ENCODE results near the gene CFAP45.

DNA sequence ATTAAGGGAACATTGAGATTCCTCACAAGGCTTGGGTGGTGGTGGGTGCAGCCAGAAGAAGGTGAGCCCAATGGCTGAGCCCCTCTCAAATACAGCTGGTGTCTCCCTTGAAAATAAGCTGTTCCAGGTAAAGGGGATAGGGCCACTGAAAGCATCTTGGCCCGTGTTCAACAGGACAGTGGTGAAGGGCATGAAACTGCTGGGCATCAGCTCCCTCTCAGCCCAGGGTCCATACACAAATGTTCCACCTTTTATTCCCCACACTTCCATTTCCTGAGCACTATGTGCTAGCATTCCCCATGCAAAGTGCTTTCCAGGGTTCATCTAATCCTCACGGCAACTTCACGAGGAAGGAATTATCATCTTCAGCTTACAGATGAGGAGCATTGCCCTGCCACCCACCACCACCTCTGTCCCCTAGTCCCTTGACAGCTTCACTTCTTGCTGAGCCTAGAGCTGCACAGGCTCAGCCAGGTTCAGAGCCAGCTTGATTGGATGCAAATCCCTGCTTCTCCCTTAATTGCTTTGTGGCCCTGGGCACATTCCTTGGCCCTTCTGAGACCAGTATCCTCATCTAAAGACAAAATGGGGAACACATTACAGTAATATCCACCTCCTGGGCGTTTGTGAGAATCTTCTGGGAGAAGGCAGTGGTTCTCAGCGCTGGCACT, 15.7 kb upstream of the CFAP45 start:
- TF ChIP-seq, protein P1, sequence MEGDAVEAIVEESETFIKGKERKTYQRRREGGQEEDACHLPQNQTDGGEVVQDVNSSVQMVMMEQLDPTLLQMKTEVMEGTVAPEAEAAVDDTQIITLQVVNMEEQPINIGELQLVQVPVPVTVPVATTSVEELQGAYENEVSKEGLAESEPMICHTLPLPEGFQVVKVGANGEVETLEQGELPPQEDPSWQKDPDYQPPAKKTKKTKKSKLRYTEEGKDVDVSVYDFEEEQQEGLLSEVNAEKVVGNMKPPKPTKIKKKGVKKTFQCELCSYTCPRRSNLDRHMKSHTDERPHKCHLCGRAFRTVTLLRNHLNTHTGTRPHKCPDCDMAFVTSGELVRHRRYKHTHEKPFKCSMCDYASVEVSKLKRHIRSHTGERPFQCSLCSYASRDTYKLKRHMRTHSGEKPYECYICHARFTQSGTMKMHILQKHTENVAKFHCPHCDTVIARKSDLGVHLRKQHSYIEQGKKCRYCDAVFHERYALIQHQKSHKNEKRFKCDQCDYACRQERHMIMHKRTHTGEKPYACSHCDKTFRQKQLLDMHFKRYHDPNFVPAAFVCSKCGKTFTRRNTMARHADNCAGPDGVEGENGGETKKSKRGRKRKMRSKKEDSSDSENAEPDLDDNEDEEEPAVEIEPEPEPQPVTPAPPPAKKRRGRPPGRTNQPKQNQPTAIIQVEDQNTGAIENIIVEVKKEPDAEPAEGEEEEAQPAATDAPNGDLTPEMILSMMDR (IDR thresholded peaks at IDR 0.05; ENCODE audit: low read depth, low read length, poor library complexity, severe bottlenecking) = no peak
- TF ChIP-seq EZH2phosphoT487 (IDR thresholded peaks at IDR 0.05; ENCODE audit: borderline replicate concordance, low read length) = no peak

All from DOHH2 (cell line).